Mammary epithelial cell (primary cell): ENCODE results near the gene TMEM134.

Experiments
- EZH2 ChIP-seq: IDR thresholded peaks from 2 replicates; pipeline ENCODE4 v1.6.1; 2012; ENCODE audit warnings: low read length, inconsistent platforms, borderline replicate concordance
- TF ChIP-seq, protein P1 (sequence below), 2 donors: IDR thresholded peaks in 1 of 2; conservative IDR thresholded peaks in 1 of 2; 2 replicates each; pipeline ENCODE4 v1.5.1; 2011 to 2012; ENCODE audit warnings: inconsistent platforms in 2 of 2, low read length in 2 of 2, mild to moderate bottlenecking in 2 of 2, control low read depth in 1 of 2, low read depth in 1 of 2; ENCODE audit not compliant: insufficient read depth in 1 of 2; ENCODE audit errors: extremely low read depth in 1 of 2

DNA sequence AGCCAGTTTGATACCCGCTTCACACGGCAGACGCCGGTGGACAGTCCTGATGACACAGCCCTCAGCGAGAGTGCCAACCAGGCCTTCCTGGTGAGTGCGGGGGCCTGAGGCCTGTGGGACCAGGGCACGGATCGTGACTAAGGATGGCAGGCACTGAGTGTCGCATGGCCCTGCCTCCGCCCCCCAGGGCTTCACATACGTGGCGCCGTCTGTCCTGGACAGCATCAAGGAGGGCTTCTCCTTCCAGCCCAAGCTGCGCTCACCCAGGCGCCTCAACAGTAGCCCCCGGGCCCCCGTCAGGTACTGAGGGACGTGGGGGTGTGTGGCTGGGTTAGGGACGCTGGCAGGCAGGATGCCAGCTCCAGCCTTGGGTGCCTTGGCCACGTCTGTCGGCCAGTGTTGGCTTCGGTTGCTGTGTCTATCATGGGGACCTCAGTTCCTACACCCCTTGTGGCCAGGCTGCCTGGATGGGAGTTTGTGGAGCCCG lies 34.6 kb downstream of the TMEM134 start:
- TF ChIP-seq, protein P1, sequence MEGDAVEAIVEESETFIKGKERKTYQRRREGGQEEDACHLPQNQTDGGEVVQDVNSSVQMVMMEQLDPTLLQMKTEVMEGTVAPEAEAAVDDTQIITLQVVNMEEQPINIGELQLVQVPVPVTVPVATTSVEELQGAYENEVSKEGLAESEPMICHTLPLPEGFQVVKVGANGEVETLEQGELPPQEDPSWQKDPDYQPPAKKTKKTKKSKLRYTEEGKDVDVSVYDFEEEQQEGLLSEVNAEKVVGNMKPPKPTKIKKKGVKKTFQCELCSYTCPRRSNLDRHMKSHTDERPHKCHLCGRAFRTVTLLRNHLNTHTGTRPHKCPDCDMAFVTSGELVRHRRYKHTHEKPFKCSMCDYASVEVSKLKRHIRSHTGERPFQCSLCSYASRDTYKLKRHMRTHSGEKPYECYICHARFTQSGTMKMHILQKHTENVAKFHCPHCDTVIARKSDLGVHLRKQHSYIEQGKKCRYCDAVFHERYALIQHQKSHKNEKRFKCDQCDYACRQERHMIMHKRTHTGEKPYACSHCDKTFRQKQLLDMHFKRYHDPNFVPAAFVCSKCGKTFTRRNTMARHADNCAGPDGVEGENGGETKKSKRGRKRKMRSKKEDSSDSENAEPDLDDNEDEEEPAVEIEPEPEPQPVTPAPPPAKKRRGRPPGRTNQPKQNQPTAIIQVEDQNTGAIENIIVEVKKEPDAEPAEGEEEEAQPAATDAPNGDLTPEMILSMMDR (conservative IDR thresholded peaks at IDR 0.05 in 1 of 2, IDR thresholded peaks at IDR 0.05 in 1 of 2; ENCODE audit: extremely low read depth in 1 of 2, insufficient read depth in 1 of 2, low read depth in 1 of 2, low read length in 2 of 2), result no peak
- no peak for TF ChIP-seq EZH2
